Kidney (tissue), 14 donors: Measurements from ENCODE around the gene ZNF41. TPM values are rescaled to one million over a fixed set of nuclear protein-coding genes. Genes with fewer than 3 reads are reported as not detected.
"Not testable (repeated sequence)": the region's sequence is repeated elsewhere in the genome, so short reads cannot be mapped to it uniquely, and the experiment has no call there.

Experiments used
- DNase-seq, 5 donors: peaks; one replicate each; pipeline ENCODE4 v3.0.0-alpha.2; 2013 to 2020
- FAIRE-seq: peaks from 2 replicates; lab custom pipeline; 2012; peaks lifted over from hg19 to GRCh38; lab: Jason Lieb, UNC
- H3K27ac ChIP-seq, 2 donors: one replicate each; pipeline ENCODE4 v1.7.0; 2013; ENCODE audit warnings: low read depth in 2 of 2, low read length in 2 of 2, inconsistent platforms in 1 of 2
- H3K27me3 ChIP-seq: one replicate; pipeline ENCODE4 v1.7.1; 2013; ENCODE audit warnings: low read length, inconsistent platforms; ENCODE audit not compliant: control insufficient read depth, insufficient read depth
- H3K36me3 ChIP-seq, 3 donors: one replicate each; pipeline versions ENCODE4 v1.7.0 to v1.7.1; 2013; ENCODE audit warnings: low read length in 3 of 3, control low read depth in 1 of 3, inconsistent platforms in 1 of 3; ENCODE audit not compliant: insufficient read depth in 3 of 3, control insufficient read depth in 2 of 3
- H3K4me1 ChIP-seq, 3 donors: one replicate each; pipeline versions ENCODE4 v1.7.0 to v1.7.1; 2013; ENCODE audit warnings: low read length in 3 of 3, inconsistent platforms in 1 of 3, low read depth in 1 of 3; ENCODE audit not compliant: control insufficient read depth in 2 of 3, insufficient read depth in 2 of 3
- H3K4me3 ChIP-seq, 3 donors: one replicate each; pipeline versions ENCODE4 v1.7.0 to v1.8.1; 2013; ENCODE audit warnings: low read length in 3 of 3, control low read depth in 1 of 3, inconsistent platforms in 1 of 3
- H3K9ac ChIP-seq, 3 donors: one replicate each; pipeline versions ENCODE4 v1.7.0 to v1.7.1; 2013; ENCODE audit warnings: low read length in 3 of 3, control low read depth in 1 of 3, inconsistent platforms in 1 of 3
- H3K9me3 ChIP-seq, 3 donors: one replicate each; pipeline versions ENCODE4 v1.7.0 to v1.7.1; 2013; ENCODE audit warnings: low read length in 3 of 3, control low read depth in 1 of 3, inconsistent platforms in 1 of 3; ENCODE audit not compliant: control insufficient read depth in 2 of 3, insufficient read depth in 1 of 3
- intact Hi-C: fragments of 100-400 bp; cut with DNase I; formaldehyde crosslinking; loops from one replicate; pipeline ENCODE4 v1.11.1; 2022
- polyA plus RNA-seq: library from polyadenylated mRNA; stranded (reverse); fragments of 350-450 nt; fragmentation: Illumina TruSeq; extraction: RNeasy Lipid Tissue Mini Kit (QIAGEN cat#74804); gene quantifications from one replicate; pipeline ENCODE4 v1.2.3, GENCODE V29; 2014; ENCODE audit warnings: low read depth, low replicate concordance; ENCODE audit not compliant: insufficient read depth
- total RNA-seq: library from RNA; stranded (reverse); fragmentation: NEBNext Ultra II Directional; extraction: Animal tissue kit (Norgen Biotek cat#: 25700); gene quantifications from one replicate; pipeline ENCODE4 v1.2.1, GENCODE V29; 2021
- TF ChIP-seq, protein P1 (sequence below): IDR thresholded peaks from 3 replicates; pipeline ENCODE4 v1.5.1; 2012; ENCODE audit warnings: mild to moderate bottlenecking, moderate library complexity, borderline replicate concordance; ENCODE audit not compliant: insufficient read depth; ENCODE audit errors: extremely low read depth
- donor health status: control.
- donor health status: control.
- donor health status: control.
- donor health status: control.
- donor health status: control.
- donor health status: DM: yes; HTN: yes; CAD: no.
- donor health status: Normal renal cell carcinoma (clear cell type).

ZNF41 gene
- total and polyA plus RNA-seq, 2 donors from 2014 or later: 2.5 to 12.7 TPM

DNA sequence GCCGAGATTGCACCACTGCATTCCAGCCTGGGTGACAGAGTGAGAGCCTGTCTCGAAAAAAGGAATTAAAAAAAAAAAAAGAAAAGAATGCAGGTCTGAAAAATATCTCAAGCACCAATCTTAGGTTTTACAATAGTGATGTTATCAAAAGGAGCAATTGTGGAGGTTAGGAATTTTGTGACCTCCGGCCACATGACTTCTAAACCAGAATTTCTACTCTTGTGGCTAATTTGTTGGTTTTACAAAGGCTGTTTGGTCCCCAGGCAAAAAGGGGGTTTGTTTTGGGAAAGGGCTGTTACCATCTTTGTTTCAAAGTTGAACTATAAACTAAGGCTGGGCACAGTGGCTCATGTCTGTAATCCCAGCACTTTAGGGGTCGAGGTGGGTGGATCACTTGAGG is 15.4 kb upstream of the ZNF41 start:
- Histone ChIP-seq H3K27ac (no peak overlapping the region), H3K4me3 (no peak overlapping the region), H3K4me1 (no peaks in the 10 kb centered on the region), H3K36me3 (no peaks in the 10 kb centered on the region), H3K9me3 (no peaks in the 10 kb centered on the region), H3K27me3 (no peaks in the 10 kb centered on the region), H3K9ac (no peak overlapping the region)
- TF ChIP-seq, protein P1, sequence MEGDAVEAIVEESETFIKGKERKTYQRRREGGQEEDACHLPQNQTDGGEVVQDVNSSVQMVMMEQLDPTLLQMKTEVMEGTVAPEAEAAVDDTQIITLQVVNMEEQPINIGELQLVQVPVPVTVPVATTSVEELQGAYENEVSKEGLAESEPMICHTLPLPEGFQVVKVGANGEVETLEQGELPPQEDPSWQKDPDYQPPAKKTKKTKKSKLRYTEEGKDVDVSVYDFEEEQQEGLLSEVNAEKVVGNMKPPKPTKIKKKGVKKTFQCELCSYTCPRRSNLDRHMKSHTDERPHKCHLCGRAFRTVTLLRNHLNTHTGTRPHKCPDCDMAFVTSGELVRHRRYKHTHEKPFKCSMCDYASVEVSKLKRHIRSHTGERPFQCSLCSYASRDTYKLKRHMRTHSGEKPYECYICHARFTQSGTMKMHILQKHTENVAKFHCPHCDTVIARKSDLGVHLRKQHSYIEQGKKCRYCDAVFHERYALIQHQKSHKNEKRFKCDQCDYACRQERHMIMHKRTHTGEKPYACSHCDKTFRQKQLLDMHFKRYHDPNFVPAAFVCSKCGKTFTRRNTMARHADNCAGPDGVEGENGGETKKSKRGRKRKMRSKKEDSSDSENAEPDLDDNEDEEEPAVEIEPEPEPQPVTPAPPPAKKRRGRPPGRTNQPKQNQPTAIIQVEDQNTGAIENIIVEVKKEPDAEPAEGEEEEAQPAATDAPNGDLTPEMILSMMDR: no peak
- intact Hi-C loops: no loop called here
- FAIRE-seq (no peak), DNase-seq (no peak)

DNA sequence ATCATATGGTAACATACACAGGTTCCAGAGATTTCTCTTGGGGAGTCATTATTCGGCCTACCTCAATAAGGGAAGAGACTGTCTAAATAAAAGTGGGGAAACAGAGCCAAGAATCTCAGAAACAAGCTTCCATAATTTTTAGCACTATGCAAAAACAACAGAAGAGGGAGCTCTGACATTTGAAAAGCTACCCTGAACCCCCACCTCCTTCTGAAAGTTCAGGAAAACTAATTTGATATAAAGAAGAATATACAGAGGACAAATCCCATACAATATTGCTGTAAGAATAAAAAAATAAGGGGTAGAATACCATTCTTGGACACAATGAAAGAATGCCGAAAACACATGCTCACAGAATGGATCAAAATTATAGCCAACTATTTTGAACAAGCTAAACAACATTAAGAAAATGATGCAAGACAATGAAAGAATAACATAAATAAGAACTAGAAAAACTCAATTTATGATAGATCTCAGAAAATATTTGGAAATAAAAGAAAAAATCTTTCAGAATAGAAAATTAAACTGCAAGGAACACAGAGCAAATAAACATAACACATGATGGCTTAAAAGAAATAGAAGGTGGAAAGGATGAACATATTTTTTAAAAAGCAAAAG is 14.4 kb upstream of the ZNF41 start:
- peak; percentile 50 for FAIRE-seq

DNA sequence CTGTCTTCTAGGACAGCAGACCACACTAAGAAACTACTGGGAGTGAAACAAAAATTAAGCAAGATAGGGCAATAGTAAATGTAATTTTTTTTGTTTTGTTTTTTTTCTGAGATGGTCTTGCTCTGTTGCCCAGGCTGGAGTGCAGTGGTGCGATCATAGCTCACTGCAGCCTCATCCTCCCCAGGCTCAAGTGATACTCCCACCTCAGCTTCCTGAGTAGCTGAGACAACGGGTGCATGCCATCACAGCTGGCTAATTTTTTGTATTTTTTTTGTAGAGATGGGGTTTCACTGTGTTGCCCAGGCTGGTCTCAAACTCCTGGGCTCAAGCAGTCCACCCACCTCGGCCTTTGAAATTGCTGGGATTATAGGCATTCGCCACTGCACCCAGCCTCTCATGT is 9.1 kb upstream of the ZNF41 start:
- H3K27me3 ChIP-seq, H3K9me3 ChIP-seq, H3K4me1 ChIP-seq, DNase-seq, H3K4me3 ChIP-seq, H3K9ac ChIP-seq, H3K27ac ChIP-seq, FAIRE-seq, H3K36me3 ChIP-seq, intact Hi-C loops: not testable (repeated sequence)

More for the DNA sequence above, 14.4 kb upstream of the ZNF41 start:
- H3K27ac ChIP-seq: no peak overlapping the region
- H3K4me1 ChIP-seq: no peaks in the 10 kb centered on the region
- DNase-seq: no peak
- TF ChIP-seq, protein P1: peak; percentile 13
- no peak overlapping the region for H3K9ac ChIP-seq
- intact Hi-C loops: no loop called here
- H3K27me3 ChIP-seq: no peaks in the 10 kb centered on the region
- H3K36me3 ChIP-seq: no peaks in the 10 kb centered on the region
- H3K9me3 ChIP-seq: no peaks in the 10 kb centered on the region
- no peak overlapping the region for H3K4me3 ChIP-seq

DNA sequence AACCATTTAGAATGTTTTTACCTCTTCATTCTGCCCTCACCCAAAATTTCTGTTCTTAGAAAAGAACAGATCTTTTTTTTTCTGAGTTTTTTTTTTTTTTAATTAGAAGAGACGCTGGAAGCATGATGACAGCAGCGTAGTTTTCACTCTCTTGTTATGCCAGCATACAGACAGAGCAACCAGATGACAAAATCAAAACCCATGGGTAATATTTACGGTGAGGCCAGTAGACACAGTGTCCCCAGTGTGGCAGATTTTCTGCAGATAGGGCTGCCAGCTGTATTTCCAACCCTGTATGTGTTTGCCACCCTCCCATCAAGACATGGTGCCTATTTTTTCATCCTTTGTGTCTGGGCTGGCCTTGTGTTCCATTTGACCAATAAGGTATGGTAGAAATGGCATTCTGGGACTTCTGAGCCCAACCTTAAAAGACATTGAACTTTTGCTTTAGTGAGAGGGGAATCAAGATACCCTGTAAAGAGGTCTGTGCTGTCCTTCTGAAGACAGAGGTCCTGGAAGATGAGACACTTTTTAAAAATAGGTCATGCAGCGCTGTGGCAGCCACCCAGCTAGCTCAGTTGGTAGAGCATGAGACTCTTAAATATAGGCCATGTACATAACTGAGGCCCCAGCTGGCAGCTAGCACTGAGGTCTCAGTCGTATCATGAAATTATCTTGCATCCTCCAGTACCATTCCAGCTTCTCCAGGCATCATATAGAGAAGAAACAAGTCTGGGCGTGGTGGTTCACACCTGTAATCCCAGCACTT is 6.7 kb upstream of the ZNF41 start:
- Histone ChIP-seq H3K9me3 (no peaks in the 10 kb centered on the region), H3K36me3 (no peaks in the 10 kb centered on the region), H3K27ac (no peak overlapping the region), H3K4me1 (no peaks in the 10 kb centered on the region), H3K9ac (no peak overlapping the region), H3K27me3 (no peaks in the 10 kb centered on the region), H3K4me3 (no peak overlapping the region)
- intact Hi-C loops: no loop called here
- DNase-seq (no peak), FAIRE-seq (no peak)
- TF ChIP-seq, protein P1: no peak
